GM19328 (cell line): ENCODE measurements around the gene TLCD1.

ENCODE experiments used
- ATAC-seq: cut with Tn5 transposase; IDR thresholded peaks from one replicate; pipeline ENCODE4 v1.9.1; 2021; ENCODE audit warnings: mild to moderate bottlenecking, moderate library complexity; ENCODE audit not compliant: unreplicated experiment

Gene TLCD1

GRCh38 chr17:28715217-28715616 is 10.8 kb downstream of the TLCD1 start:
- ATAC-seq = no peak

DNA sequence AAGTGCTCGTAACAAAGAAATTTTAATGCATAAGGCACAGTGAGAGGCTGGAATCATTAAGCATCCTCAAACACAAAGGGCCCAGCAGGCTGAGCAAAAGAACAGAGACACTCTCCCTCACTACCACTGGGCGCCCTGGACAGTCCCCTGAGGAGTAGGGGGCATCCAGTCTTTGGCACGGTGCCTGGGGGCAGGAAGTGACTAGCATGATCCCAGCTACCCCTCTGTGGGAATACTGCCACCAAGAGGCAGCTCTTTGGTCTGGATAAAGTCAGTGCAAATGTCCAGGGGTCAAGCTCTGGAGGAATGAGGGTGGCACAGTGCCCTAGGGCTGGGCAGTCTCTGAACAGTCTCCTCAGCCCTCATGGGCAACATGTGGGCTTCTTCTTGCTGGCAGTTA is 11.8 kb downstream of the TLCD1 start:
- no peak for ATAC-seq

DNA sequence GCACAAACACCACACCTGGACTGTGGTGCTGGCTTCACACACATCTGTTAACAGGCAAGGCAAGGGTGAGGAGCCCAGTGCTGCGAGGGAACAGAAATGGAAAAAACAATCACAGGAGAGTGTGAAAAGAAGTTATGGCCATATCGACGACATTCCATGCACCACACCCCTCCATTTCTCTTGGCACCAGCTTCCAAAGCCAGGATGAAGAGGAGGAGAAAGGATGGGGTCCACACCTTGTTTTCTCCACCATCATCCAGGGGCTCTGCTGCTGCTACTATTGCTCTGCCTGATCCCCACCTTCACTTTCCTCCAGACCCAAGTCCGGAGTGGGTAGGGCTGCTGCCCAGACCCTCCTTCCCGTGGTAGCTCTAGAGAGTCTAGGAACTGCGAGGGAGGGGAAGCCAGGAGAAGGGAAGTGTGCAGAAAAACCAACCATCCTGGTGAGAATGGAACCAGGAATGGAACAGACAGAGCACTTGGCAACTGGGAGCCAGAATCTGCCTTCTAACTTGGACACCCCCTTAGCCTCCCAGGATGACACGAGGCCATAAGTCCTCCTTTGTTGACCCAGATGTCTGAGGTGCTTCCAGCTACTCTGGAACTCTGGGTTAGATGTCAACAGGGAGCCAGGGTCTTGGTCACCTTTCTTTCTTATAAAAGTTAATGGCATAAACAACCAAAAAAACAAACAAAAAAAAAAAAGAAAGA is 13.2 kb downstream of the TLCD1 start:
- ATAC-seq = no peak

DNA sequence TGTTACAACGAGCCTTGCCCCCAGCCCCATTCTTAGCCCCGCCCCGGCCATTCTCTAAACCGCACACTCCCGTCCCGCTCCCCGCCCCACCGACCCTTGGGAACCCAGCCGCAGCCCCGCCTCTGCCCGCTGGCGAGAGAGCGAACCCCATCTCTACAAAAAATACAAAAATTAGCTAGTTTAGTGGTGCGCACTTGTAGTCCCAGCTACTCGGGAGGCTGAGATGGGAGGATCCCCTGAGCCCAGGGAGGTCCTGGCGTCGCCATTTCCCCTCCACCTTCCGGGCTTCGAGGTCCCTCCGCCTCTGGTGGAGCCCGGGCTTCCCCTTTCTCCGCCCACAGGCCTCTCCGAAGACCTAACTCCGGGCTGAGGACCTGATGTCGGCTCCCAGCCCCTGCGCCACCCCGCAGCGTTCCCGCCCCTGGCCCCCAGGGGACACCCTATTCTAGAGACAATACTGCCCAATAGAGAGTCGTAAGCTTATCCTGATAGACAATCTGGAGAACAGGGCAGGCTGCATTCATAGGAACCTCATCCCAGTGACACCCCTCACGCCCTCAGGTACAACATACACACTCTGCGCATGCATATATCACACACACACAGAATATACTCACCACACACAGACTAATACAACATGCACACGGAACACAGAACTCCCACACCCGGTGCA is 13.9 kb downstream of the TLCD1 start:
- no peak for ATAC-seq

DNA sequence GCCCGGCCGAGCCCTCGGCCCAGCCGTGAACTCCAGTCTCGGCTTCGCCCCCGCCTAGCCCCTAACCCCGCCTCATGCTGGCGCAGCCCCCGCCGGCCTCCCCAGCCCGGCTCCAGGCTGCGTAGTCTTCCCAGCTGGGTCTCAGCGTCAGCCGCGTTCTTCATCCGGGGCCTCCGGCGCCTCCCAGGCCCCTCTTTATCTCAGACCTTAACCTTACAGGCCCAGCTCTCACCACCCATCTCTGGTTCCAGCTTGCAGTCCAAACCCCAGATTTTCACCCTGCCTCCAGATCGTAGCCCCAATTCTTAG is 14.4 kb downstream of the TLCD1 start, which contains the start of gene PROCA1:
Gene PROCA1 (minus strand): TSS at position 166 of the 309 bp plus-strand sequence. CDS start 228 bp downstream, outside the sequence.
- peak; percentile 29 for ATAC-seq

- ATAC-seq = peak; percentile 46
Observed at GRCh38 chr17:28710861-28711722, 14.9 kb downstream of the TLCD1 start.

- no peak for ATAC-seq
Observed at GRCh38 chr17:28707339-28707720, 18.7 kb downstream of the TLCD1 start.

GRCh38 chr17:28706471-28707338 is 19.3 kb downstream of the TLCD1 start:
- ATAC-seq = no peak

- ATAC-seq = no peak
Observed at GRCh38 chr17:28705728-28706334, 20.2 kb downstream of the TLCD1 start.

- ATAC-seq = no peak
Observed at GRCh38 chr17:28705074-28705659, 20.9 kb downstream of the TLCD1 start.

DNA sequence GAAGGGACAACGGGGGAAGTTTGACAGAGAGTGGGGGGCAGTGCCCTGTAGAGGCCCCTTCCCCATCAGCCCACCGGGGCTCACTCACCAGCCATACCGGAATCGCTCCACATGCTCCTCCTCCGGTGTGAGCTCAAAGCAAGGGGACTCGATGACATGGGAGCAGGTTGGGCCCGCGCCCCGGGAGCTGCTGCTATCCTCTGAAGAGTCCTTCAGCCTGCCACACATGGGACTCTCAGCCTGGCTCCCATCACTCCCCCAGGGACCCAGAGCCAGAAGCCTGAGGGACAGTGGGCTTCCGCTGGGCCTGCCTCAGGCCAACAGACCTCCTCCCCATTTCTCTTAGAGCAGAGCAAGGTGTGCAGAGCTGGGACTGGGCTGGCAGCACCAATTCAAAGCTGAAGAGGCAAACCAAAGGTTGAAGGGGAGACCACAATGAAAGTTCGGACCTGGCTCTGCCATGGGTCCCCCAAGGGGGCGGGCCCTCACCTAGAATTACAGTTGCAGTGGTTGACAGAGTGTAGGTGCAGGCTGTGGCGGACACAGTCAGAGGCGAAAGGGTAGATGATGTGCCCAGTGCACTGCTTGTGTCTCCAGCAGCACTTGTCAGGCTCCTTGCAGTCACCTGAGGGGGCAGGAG is 21.7 kb downstream of the TLCD1 start:
- ATAC-seq = no peak

GRCh38 chr17:28703552-28704218 is 22.3 kb downstream of the TLCD1 start:
- ATAC-seq = no peak

DNA sequence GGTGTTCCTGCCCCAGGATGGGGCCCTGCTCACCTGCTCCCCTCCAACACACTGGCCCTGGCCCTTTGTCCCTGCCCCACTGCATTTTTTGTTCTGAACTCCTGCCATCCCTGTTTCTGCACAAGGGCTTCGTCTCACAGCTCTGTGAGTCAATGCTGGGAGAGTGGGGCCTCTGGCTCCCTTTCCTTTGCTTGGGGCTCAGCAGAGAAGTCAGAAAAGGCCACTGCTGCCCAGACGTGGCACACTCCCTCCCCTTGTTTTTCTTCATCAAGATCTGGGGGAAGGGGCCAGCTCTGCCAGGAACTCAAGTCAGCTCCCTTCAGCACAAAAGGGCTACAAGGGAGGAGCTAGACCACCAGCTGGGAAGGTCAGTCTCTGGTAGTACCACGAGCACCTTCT is 23.3 kb downstream of the TLCD1 start:
- ATAC-seq = no peak

GRCh38 chr17:28702026-28702751 is 23.8 kb downstream of the TLCD1 start:
- no peak for ATAC-seq

DNA sequence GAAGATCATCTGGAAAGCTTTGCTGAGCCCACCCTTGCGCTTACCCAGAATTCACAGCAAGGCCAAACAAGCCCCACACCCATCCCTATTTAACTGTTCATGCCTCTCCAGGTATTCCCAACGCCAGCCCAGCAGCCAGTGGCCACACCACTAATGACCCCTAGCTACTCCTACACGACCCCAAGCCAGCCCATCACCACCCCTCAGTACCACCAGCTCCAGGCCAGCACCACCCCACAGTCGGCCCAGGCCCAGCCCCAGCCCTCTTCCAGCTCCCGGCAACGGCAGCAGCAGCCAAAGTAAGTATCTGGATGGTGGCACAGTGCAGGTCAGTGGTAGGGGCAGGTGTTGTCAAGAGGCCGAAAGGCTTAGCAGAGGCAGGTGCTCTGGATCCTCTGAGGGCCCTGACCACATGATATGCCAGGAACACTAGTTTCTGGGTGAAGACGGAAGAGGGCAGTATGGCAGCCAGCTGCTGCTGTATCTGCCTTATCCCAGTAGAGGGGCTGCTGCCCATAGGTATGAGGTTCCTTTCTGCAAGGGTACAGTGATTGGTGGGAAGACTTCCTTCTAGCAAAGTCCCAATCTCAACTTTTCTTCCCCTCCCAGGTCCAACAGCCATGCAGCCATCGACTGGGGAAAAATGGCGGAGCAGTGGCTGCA is 25.1 kb downstream of the TLCD1 start:
- no peak for ATAC-seq

DNA sequence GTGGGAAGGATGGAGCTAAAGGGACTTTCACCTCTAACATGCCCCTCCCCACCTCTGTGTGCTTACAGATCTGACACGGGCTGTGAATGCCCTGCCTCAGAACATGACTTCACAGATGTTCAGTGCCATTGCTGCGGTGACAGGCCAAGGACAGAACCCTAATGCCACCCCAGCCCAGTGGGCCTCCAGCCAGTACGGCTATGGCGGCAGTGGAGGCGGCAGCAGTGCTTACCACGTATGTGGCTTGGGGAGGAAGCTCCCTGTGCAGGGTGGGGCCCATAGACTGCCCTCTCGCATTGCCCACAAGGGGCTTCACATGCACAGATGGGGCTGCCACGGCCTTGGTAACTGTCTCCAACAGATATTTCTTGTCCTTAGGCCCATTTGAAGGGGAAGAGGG is 25.8 kb downstream of the TLCD1 start:
- no peak for ATAC-seq

- no peak for ATAC-seq
Observed at GRCh38 chr17:28698253-28698941, 27.6 kb downstream of the TLCD1 start.
